NCI-H524 treated with DMSO at 0.1 percent for 48 hours (cell line): ENCODE results near the gene APLP2.

Source experiments
- DNase-seq: peaks from one replicate; lab custom pipeline; 2025; lab: John Stamatoyannopoulos, UW

Gene APLP2

DNA sequence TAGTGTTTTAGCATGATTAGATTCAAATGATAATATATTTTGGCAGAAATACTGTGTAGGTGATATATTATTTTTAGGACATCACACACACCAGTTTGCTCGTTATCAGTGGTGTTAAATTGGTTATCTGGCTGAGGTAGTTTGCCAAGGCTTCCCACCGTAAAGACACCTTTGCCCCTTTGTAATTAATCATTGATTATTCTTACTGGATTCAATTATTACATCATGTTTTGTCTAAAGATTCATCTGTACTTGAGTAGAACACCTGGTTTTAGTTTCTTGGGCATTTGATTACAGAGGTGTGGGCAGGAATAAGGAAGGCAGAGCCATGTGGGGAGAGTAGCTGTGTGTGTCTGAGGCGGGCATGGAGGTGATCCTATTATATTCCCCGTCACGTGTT is 50.4 kb downstream of the APLP2 start:
- no peak for DNase-seq

DNA sequence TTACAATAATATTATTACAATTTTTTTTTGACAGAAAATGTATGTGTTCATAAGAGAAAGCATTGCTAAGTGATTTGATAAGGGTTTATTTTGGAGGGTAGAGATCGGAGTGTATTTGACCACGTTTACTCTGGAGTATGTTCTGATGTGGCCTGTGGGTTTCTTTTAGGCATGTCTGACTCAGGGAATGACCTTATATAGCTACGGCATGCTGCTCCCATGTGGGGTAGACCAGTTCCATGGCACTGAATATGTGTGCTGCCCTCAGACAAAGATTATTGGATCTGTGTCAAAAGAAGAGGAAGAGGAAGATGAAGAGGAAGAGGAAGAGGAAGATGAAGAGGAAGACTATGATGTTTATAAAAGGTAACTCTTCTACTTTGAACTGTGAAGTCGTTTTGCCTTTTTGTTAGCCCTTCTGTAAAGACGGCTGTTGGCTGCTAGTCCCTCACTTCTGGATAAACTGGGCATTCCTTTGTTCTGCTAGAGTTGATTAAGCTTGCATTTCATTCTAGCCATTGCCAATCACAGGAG is 51.8 kb downstream of the APLP2 start:
- DNase-seq = no peak

DNA sequence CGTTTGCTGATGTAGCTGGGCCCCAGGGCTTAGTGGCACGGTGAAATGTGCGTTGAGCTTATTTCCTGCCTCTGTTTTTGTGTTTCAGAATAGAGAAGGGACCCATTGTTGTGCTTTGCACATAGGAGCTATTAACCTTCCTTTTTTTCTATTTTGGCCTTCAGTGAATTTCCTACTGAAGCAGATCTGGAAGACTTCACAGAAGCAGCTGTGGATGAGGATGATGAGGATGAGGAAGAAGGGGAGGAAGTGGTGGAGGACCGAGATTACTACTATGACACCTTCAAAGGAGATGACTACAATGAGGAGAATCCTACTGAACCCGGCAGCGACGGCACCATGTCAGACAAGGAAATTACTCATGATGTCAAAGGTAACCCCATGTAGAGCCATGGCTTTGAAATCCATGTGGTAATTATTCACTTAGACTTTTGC is 52.5 kb downstream of the APLP2 start:
- no peak for DNase-seq

DNA sequence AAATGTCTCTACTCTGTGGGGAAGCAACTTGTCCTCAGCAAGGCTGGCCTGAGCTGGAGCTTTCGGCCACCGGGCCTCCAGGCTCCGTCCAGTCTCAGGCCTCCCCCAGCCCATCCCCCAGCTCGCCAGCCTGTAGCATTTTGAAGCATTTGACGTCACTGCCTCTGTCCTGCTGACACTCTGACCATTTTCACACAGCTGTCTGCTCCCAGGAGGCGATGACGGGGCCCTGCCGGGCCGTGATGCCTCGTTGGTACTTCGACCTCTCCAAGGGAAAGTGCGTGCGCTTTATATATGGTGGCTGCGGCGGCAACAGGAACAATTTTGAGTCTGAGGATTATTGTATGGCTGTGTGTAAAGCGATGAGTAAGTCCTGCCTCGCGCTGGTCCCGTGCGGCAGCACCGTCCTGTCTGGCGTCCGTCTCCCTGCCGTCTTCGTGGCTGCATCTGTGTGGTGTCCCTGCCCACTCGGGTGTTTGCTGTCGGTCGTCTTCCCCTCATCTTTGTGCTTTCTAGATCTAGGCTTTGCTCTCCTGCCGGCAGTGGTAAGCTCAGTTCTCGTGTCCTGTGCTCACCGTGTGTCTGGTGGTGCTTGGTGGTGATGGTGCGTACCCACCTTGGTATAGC is 53.8 kb downstream of the APLP2 start:
- DNase-seq = no peak

DNA sequence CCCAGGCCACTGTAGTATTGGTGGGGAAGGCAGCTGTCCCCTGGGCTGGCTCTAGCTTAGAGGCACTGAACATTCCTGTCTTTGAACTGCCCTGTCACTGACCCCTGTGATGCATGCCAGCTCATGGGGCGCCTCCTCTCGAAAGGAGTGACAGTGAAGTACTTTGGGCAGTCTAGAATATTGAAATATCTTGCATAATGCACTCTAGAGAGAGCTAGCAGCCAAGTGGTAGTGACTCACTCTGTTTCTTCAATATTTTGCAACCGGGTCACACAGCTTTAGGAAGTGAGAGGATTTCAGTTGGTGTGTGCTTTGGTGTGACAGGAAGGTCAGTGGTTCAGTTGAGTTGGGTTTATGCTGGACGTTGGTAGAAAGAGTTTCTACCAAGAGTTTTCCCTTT is 54.4 kb downstream of the APLP2 start:
- DNase-seq = no peak

DNA sequence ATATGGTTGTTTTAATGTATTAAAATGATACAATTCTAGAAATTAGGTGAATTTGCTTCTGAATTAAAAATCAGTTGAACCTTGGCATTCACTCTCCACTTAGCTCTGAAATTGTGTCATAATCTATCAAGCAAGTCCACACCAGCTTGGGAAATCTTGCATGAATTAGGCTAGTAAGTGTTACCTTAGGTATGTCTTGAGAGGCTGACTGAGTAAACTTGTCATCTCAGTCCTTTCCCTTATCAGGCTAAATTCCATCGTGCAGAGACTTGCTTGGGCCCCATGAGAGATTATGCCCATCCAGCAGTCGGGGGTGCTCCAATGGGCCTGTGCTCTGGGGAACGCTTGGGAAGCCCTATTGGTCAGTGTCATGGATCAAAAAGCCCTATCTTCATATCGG is 55.9 kb downstream of the APLP2 start:
- no peak for DNase-seq

DNA sequence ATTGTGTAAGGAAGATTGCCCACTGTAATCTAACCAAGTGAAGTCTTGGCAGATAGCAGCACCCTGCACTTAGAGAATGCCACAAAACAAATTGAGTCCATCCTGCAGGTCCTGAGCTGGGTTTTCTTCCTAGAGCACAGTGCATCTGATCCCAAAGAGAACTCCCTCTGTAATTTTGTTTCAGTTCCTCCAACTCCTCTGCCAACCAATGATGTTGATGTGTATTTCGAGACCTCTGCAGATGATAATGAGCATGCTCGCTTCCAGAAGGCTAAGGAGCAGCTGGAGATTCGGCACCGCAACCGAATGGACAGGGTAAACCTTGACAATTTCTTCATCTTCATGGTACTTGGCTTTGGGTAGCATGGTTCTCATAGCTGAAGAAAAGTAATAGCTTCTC is 56.8 kb downstream of the APLP2 start:
- DNase-seq = no peak

DNA sequence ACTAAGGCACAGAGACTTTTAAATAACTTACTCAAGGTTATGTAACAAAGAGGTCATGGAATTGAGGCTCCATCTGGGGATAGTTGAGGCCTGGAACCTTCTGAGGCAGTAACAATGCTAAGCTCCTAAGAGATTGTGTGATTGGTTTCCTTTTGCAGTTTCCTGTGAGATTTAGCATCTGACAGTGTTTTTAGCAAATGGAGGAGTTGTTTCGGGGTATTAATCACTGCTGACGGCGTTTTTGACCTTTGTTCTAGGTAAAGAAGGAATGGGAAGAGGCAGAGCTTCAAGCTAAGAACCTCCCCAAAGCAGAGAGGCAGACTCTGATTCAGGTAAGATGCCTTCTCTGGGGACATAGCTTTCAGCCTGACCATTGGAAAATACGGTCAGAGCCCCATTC is 57.8 kb downstream of the APLP2 start:
- DNase-seq = no peak

DNA sequence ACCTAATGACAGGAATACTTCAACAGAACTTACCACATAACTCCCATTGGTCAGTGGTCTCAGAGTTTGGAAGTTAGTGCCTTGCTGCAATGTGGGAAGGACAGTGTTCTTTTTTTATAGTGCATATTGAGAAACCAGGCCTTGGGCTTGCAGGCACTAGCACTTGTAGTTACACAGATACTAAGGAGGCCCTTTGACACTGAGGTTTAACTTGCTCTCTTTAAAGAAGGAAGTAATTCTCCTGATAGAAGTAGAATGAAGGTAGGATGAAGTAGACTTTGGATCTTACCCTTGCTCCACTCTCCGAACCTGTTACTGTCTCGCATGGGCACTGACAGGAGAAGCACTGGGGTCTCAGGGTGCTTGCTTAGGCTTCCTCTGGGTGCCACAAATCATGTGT is 58.9 kb downstream of the APLP2 start:
- DNase-seq = no peak

DNA sequence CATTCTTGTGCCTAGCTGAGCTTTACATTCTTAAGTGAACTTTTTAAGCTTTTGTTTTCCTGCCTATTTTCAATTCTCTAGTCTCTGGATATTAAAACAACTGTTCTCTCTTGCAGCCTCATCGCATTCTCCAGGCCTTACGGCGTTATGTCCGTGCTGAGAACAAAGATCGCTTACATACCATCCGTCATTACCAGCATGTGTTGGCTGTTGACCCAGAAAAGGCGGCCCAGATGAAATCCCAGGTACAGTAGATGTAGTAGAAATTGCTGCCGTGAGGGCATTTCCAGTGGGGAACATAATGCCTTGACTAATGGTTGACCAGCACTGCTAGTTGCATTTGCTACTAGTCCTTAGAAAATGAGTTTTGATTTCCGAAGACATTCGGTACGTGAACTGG is 60.2 kb downstream of the APLP2 start:
- DNase-seq = no peak

DNA sequence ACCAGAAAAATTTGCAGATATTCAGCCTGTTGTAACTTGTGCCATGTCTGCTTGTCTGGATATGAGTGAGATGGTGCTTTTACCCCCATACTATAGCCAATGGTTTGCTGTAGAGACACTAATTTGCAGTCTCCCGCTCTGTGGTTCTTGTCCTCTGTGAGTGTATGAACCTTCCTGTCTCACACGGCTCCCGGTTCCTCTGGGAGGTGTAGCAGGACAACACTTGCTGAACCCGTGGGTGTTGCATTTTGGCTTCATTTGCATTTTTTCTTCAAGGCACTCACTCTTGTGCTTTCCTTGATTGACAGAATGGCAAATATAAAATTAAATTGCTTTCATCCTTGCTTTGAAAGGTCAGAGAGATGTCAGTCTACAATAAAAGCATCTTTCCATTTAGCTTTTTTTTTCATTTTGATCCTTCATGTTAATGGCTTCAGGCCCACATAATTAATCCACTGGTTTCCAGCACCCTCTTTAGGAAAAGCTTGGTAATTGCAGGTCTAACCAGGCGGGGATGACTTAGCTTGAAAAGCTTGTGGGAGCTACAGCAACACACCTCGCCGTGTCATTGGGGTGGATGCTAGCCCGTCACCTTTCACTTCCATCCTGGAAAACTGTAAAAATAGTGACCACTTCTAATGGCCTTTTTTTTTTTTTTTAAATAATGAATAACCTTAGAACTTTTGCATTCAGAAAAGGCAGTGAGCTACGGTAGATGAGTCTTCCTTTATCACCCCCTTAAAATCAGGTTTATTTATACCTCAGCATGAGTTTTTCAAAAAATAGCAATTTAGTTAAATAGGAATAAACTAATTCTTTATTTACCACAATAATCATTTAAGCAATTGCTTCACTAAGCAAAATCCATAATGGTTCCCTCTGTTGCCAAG is 62.5 kb downstream of the APLP2 start:
- no peak for DNase-seq

DNA sequence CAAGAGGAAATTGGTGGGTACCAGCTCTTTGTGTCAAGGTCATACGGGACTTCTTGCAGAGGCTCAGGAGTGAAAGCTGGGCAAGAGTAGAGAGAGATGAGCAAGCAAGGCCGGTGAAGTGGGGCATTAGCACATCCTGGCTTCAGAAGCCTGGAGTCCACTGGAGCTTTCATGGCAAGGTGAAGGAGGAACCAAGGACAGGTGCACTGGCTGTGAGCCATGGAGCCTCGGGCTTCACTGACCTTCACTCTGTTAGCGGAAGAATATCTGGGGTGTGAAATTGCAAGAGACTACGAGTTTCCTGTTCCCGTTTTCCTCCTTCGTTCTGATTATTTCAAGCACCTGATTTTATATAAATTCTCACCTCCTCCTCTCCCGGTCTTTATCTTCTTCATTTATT is 64.0 kb downstream of the APLP2 start:
- no peak for DNase-seq

DNA sequence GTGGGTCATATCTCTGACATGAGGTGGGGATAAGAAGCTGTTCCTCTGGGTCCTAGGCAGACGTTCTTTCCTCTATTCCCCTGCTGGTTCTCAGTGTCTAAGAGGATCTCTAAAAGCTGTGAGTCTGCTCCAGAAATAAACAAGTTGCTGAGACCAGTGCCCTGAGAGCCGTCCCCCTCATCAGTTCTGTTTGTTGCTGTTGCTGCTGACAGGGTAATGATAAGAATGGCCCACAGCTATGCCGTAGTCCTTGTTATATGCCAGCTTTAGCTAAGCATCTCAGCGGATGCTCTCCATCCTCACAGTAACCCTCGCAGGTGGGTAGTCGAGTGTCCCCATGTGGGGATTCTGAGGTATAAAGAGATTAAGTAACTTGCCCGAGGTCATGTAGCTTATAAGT is 66.4 kb downstream of the APLP2 start:
- no peak for DNase-seq

DNA sequence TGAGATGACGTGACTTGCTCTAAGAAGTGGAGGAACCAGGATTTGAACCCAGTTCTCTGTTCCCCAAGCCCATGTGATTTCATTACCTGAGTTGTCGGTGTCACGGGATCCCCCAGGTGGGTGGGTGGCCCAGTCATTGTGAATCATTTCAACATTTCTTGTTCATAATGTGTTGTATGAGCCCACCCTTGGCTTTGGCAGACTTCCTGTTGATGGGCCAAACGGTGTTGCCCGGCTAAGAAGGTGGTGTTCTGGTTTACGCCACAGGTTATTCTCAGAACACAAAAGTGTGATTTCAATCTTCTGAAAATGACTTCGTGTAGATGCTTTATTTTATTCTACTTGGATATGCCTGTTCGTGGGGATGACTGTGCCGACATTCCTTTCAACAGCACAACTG is 68.3 kb downstream of the APLP2 start:
- DNase-seq = no peak

DNA sequence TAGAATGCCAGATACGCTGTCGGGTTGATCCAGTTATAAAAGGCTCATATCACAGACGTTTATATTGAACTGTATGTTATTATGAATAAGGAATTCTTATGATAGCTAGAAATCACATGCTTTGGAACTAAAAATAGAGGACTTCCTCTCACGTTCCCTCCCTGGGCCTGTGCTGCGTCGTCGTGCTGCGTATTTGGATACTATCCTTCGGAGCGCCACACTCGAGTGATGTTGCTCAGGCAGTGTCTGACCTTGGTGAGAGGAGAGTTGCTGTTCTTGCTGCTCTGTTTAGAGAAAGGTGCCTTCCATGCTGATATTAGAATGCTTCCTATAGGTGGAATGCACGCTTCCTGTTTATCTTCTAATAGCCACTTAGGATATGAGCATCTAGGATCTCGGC is 69.7 kb downstream of the APLP2 start:
- DNase-seq = no peak

DNA sequence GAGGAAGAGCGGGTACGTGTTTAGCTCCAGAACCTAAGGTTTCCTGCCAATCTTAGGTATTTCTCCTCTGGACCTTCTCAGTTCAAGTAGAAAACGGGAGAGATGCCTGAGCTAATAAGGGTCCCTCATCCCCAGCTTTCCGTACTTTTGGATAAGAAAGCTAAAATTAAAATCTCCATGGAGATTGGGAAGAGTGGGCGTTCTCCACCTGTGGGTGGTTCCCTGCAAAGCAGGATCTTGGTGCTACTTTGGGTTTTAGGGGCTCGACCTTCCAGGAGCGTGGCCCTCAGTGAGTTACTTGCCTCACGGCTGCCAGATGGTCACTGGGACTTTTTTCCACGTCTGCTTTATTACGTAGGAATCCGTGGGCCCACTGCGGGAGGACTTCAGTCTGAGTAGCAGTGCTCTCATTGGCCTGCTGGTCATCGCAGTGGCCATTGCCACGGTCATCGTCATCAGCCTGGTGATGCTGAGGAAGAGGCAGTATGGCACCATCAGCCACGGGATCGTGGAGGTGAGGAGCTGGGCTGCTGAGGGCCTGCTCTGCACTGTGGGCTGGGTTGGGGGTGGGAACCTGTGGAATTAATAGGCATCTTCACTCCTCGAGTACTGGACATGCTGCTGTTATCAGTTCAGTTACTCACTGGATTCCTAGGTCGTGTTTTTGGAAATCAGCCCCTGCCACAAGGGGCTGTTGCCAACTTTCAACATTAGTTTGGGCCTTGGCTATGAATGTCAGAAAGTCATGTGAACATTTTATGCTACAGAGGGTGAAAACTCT is 72.1 kb downstream of the APLP2 start:
- DNase-seq = no peak

DNA sequence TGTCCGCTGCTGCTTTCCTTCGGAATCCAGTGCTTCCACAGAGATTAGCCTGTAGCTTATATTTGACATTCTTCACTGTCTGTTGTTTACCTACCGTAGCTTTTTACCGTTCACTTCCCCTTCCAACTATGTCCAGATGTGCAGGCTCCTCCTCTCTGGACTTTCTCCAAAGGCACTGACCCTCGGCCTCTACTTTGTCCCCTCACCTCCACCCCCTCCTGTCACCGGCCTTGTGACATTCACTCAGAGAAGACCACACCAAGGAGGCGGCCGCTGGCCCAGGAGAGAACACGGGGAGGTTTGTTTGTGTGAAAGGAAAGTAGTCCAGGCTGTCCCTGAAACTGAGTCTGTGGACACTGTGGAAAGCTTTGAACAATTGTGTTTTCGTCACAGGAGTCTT is 74.4 kb downstream of the APLP2 start:
- DNase-seq = no peak

DNA sequence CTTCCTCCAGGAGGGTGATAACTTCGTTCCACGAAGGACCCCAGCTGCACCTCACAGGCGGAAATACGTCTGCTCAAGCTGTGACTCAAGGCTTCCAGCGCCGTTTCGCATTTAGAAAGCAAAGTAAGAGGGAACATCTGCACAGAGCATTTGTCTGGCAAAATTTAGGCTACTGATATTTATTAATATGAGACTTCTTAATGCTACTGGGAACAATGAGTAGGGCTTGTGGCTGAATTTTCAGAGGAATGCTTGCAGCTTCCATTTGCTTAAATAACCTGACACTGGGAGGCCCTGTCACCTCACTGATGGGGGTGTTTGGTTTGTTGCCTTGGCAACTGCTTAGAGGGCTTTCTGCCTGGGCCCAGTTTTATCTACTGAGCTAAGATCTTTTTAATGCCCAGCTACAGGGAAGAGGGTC is 75.2 kb downstream of the APLP2 start:
- no peak for DNase-seq

DNA sequence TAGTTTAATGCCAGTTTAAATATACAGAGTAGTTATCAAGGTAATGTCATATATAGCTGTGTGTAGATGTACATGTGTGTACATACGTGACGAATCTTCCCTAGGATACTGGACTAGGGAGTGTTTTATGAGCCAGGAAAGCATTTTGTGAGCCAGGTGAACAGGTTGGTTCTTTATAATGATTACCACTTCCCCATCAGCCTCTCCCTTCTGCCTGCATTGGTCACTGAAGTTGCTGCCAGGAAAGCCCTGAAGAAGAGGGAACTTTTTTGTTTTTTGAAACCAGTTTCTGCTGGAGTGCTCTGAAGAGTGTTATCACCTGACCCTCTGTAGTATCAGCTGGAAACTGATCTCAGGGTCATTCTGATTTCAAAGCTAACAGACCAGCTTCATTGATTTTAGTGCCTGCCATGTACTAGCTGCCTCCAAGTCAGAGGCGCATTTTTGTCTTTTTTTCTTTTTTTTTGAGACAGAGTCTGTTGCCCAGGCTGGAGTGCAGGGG is 75.7 kb downstream of the APLP2 start:
- DNase-seq = no peak

DNA sequence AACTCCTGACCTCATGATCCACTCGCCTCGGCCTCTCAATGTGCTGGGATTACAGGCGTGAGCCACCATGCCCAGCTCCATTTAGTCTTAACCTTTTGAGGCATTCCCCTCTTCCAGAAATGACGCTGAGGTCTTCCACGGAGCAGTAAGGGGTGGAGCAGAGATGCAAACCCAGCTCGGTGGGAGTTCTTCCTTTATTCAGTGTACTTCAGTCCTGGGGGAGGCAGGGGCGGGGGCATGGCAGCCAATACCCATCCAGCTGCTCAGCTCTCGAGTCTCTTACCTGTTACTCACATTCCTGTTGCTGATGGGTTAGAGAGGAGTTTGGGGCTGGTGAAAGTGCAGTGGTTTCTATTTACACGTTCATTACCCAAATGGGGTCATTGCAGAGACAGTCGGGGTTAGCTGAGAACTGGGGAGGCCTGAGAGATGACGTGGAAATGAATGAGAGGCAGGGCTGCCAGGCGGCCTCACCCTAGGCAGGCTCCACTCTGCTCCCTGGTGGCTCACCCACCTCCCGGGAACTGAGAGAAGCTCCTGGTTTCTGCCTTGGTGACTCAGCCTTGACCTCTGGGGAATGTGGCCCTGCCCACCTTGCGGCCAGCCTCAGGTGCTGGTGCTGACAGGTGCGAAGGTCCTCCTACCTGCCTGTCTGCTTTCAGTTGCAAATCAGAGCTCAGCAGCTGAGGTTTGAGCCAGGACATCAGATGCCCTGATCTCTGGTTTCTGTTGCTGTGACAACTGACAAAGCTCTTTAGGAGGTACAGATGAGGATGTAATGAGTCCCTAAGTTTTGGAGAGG is 76.5 kb downstream of the APLP2 start:
- DNase-seq = no peak

DNA sequence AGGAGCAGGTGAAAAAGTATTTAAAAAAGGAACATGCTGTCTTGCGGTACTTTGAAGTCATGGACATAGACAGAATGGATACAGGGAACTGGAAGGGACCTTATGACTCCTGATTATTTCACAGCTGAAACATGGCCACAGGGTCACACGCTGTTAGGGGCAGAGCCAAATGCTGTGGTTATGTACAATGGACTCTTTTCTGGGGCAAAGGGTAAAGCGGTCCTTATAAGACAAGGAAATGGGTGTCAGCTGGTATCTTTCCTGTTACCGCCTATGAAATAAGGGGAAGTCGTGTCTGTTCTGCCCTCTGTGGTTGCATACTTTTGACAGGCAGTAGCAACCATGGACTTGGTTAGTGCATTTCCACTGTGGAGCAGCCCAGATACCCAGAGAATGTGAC is 77.1 kb downstream of the APLP2 start:
- no peak for DNase-seq
